H1 (cell line): ENCODE data around the gene RPL36AL. TPM values are rescaled to one million over a fixed set of nuclear protein-coding genes. Genes with fewer than 3 reads are reported as not detected.

ENCODE experiments used
- ASH2L ChIP-seq: fragments of 200-600, 300-600 bp; sonication (generic); IDR thresholded peaks from one replicate; pipeline ENCODE4 v1.7.1; 2017; ENCODE audit warnings: low read length
- BACH1 ChIP-seq: IDR thresholded peaks from 2 replicates; pipeline ENCODE4 v1.6.1; 2012; ENCODE audit warnings: low read length, improper control_type of control experiment
- CHD1 ChIP-seq: IDR thresholded peaks from 2 replicates; pipeline ENCODE4 v1.6.1; 2012; ENCODE audit warnings: low read depth, low read length, improper control_type of control experiment
- FOSL1 ChIP-seq: IDR thresholded peaks from 2 replicates; pipeline ENCODE4 v1.6.1; 2011; ENCODE audit warnings: mild to moderate bottlenecking, low read depth, low read length, moderate library complexity; ENCODE audit not compliant: insufficient read depth
- GABPA ChIP-seq: IDR thresholded peaks from 2 replicates; pipeline ENCODE4 v1.6.1; 2011; ENCODE audit warnings: mild to moderate bottlenecking, low read length, moderate library complexity, borderline replicate concordance; ENCODE audit not compliant: insufficient read depth
- JUND ChIP-seq: IDR thresholded peaks from 2 replicates; pipeline ENCODE4 v1.6.1; 2011; ENCODE audit warnings: mild to moderate bottlenecking, improper control_type of control experiment, low read length
- PHF8 ChIP-seq: fragments of 200-600 bp; sonication (generic); conservative IDR thresholded peaks from 2 replicates; pipeline ENCODE4 v1.7.1; 2012; ENCODE audit warnings: low read depth, mild to moderate bottlenecking, inconsistent platforms, low read length, moderate library complexity
- RAD21 ChIP-seq, 2 experiments: IDR thresholded peaks in 1 of 2; conservative IDR thresholded peaks in 1 of 2; 2 replicates each; pipeline ENCODE4 v1.6.1; 2011; ENCODE audit warnings: low read depth in 2 of 2, low read length in 2 of 2, improper control_type of control experiment in 1 of 2, inconsistent platforms in 1 of 2, mild to moderate bottlenecking in 1 of 2, moderate library complexity in 1 of 2
- SAP30 ChIP-seq: fragments of 300-600 bp; sonication (generic); IDR thresholded peaks from 2 replicates; pipeline ENCODE4 v1.7.1; 2012; ENCODE audit warnings: low read length, moderate library complexity, mild to moderate bottlenecking, inconsistent platforms; ENCODE audit not compliant: insufficient read depth, insufficient replicate concordance
- SUZ12 ChIP-seq: fragments of 200-600 bp; sonication (generic); IDR thresholded peaks from 2 replicates; pipeline ENCODE4 v1.6.1; 2012; ENCODE audit warnings: mild to moderate bottlenecking, inconsistent platforms, low read length, moderate library complexity, mixed read lengths
- TAF1 ChIP-seq: IDR thresholded peaks from 2 replicates; pipeline ENCODE4 v1.6.1; 2011; ENCODE audit warnings: mild to moderate bottlenecking, low read depth, low read length
- polyA plus RNA-seq, 7 experiments: library from polyadenylated mRNA; depleted of rRNA in 3 of 7; stranded (reverse) in 5 of 7; unstranded in 2 of 7; fragments of >200 nt in 5 of 7; fragments of 200-250 nt in 2 of 7; gene quantifications; 1 replicate in 5 of 7; 2 replicates in 1 of 7; 4 replicates in 1 of 7; pipeline versions ENCODE4 v1.2.1 to v1.2.3, GENCODE V29; 2011 to 2013; ENCODE audit warnings: missing spikeins in 2 of 7, mixed read lengths in 2 of 7
- total RNA-seq: library from RNA; stranded (reverse); fragmentation: NEBNext Ultra II Directional; extraction: Animal tissue kit (Norgen Biotek cat#: 25700); gene quantifications from 2 replicates; pipeline ENCODE4 v1.2.1, GENCODE V29; 2021

The RPL36AL gene
- total and polyA plus RNA-seq, 2 of the 8 experiments (the other 6 are each of a cell fraction or from before 2014, with no cell fraction given) = 138 to 230 TPM

DNA sequence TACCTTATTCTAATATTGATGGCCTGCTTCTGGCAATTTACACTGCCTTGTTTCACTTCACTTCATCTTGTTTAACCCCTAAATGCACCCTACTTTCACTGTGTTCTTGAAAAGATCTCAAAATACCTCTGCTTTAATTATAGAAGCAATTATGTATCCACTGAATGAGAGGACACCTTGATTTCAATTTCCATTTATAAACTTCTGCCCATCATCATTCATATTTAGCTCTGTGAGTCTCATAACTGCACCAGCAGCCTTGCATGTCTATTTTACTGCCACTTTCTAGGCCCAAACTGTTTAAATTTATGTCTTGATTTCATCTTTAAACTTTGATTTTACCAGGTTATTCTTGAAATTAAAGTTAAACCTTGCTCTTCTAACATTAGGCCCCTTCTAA lies 21.7 kb upstream of the RPL36AL start (continued):
- TF ChIP-seq BACH1 (no peak), TAF1 (no peak), GABPA (no peak), FOSL1 (no peak), CHD1 (no peak), ASH2L (no peak), SAP30 (no peak), PHF8 (no peak), JUND (no peak), SUZ12 (no peak), RAD21 (IDR thresholded peaks at IDR 0.05 in 1 of 2, conservative IDR thresholded peaks at IDR 0.05 in 1 of 2; ENCODE audit: low read depth in 2 of 2, low read length in 2 of 2) (no peak)
